ENCODE results near the gene ABI1. TPM values are rescaled to one million over a fixed set of nuclear protein-coding genes. Genes with fewer than 3 reads are reported as not detected.

The ABI1 gene
- total and polyA plus RNA-seq, 9 of the 15 experiments (the other 6 are each of a cell fraction or from before 2014, with no cell fraction given): 22.1 to 52.3 (median 39.0) TPM

DNA sequence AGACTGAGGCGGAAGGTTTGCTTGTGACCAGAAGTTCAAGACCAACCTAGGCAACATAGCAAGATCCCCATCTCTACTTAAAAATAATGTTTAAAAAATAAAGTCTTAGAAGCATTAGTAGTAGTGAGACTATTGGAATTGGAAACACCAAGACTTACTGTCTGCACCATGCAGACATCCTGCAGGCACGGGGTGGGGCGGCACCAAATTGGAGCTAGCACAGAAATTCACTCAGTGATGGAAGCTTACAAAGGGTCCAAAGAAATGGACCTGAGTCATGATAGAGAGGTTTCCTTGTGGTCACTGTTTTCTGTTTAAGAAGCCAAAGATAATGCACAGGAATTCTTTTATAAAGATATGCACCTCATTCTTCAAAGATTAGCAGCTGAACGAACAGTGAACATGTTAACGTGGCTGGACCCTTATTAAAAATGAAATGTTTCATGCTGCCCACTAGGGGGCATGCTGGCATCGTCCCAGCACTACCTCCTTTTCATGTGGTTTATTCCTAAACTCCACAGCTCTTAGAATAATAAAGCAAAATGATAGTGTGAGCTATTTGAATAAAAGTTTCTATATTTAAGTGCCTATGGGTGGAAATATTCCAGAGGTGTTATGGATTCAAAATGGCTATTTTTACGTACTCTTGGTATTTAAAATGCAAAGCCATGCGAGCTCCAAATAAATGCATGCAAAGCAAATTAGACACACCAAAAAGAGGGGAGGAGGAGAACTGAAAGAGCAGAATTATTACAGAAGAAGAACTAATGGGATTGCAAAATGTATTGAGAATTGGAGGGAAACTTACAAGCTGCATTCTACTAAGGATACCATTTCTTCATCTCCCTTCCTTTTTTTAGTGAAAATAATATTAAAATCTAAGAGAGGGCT, 134.7 kb downstream of the ABI1 start:
- Histone ChIP-seq H3K4me2 (ENCODE audit: insufficient read depth, low read length) (no peak overlapping the region), H3K4me3 (no peak overlapping the region), H3K36me3 (ENCODE audit: control insufficient read depth, insufficient read depth, low read length) (peaks cover 91% of the 10 kb centered on the region), H2AFZ (ENCODE audit: low read depth, low read length) (no peak overlapping the region), H3K79me2 (ENCODE audit: control insufficient read depth, insufficient read depth, low read length) (no peaks in the 10 kb centered on the region), H4K20me1 (replicated peaks; ENCODE audit: control insufficient read depth, insufficient read depth, low read length) (no peaks in the 10 kb centered on the region), H3K27me3 (ENCODE audit: control insufficient read depth in 2 of 2, insufficient read depth in 2 of 2, low read length in 2 of 2) (no peaks in the 10 kb centered on the region; a peak in 1 of 5 replicates), H3K4me1 (replicated peaks in 1 of 2; ENCODE audit: control insufficient read depth in 2 of 2, insufficient read depth in 2 of 2, low read length in 2 of 2) (no peaks in the 10 kb centered on the region), H3K9ac (ENCODE audit: insufficient read depth in 1 of 2, low read depth in 2 of 2, low read length in 2 of 2) (no peak overlapping the region), H3K9me1 (ENCODE audit: control insufficient read depth, insufficient read depth, low read length) (no peaks in the 10 kb centered on the region), H3K27ac (ENCODE audit: extremely low read depth, low read depth, low read length) (no peak overlapping the region), H3K9me3 (replicated peaks; ENCODE audit: control insufficient read depth, insufficient read depth, low read depth, low read length) (no peaks in the 10 kb centered on the region)
- intact Hi-C loops (cut with micrococcal nuclease): loop anchor here (2.0 to 10.0 kb wide), 4 partner anchors 109 to 629 kb away; no protein-coding TSS in a partner anchor
- FAIRE-seq (peak; percentile 87), ATAC-seq (peak; percentile 81), DNase-seq (ENCODE audit: extremely low read depth in 1 of 4, low spot score in 3 of 4) (peak; percentile 51 to 62 (median 58))
- 57% methylated on average over 8 of the region's 8 CpGs for WGBS (ENCODE audit: insufficient coverage, low coverage, missing lambda C conversion rate)
- in situ Hi-C loops (cut with MboI): loop anchor here (5.0 kb wide), 1 partner anchor 146 kb away; no protein-coding TSS in a partner anchor
- ChIA-PET CTCF (ENCODE audit: low intra/inter-chr PET ratio) (interaction anchor here (0.9 to 3.2 kb wide), 2 partner anchors 156 to 634 kb away, joined by 3 to 52 read pairs; no protein-coding TSS in a partner anchor), POLR2A (interaction anchor here (0.7 to 1.3 kb wide), 4 partner anchors 9 to 20 kb away, joined by 3 to 7 read pairs (median 4); no protein-coding TSS in a partner anchor)
- no TSS peak for BruUV-seq (replicated peaks)
- TF ChIP-seq RBFOX2 (IDR thresholded peaks at IDR 0.05; ENCODE audit: low read depth, low read length) (no peak), NFIC (IDR thresholded peaks at IDR 0.05) (peak; percentile 33), ZNF217 (CRISPR knock-in tag; IDR thresholded peaks at IDR 0.05) (no peak), ZNF282 (CRISPR knock-in tag; IDR thresholded peaks at IDR 0.05) (no peak), ZNF785 (CRISPR knock-in tag; IDR thresholded peaks at IDR 0.05) (no peak), RAD21 (CRISPR knock-in tag; conservative IDR thresholded peaks at IDR 0.05 in 1 of 2, IDR thresholded peaks at IDR 0.05 in 1 of 2) (peak; percentile 80 to 82), ZNF408 (CRISPR knock-in tag; IDR thresholded peaks at IDR 0.05; ENCODE audit: low read depth) (no peak), KDM5B (IDR thresholded peaks at IDR 0.05; ENCODE audit: insufficient replicate concordance, low read depth, low read length) (no peak), ARHGAP35 (IDR thresholded peaks at IDR 0.05; ENCODE audit: partially characterized antibody) (no peak)
- TF ChIP-seq, protein P1, sequence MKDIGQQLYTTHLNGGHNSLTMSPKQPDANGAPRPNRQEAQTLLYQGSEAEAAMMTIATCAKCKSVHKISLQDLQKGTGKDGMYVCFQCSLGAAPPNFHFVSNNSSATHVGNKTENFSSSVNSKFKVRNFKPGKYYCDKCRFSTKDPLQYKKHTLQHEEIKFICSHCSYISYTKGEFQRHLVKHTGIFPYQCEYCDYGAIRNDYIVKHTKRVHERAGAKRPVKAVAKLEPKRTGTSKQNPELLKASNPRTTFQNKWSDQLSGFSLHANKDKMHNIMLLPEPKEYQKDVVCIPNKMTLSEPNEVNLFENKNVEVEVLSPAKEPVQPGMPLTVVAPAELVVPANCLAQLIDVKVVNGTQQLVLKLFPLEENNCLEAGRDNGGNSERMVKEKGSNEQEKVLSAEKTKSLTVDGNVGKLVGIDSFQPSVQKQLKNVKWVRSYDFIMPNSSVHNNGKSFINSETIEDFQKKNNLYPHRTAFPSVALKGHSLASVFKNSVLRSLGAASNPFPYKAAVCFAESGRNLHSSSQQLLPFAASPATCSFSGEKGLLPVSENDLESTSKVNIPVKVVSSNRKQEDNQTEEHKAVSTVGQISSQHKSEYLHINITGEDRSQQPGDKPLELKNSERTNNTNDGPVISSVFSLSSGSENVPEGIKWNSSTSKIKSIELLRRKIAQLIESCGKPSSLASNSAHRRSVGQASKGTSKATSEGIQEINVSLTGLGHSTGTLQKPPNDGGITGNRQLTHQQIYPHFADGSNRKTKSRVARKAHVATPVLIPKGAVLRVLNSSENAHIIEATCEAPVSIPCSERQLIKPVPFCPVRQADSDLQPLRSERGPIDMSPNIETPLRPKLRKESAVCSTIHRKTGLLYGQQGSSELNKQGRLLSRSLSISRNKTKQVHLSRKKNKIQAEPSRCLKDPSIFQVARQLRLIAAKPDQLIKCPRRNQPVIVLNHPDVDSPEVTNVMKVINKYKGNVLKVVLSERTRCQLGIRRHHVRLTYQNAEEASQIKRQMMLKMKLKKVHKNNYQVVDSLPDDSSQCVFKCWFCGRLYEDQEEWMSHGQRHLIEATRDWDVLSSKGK (CRISPR knock-in tag; IDR thresholded peaks at IDR 0.05): no peak
- TF ChIP-seq, protein P2, sequence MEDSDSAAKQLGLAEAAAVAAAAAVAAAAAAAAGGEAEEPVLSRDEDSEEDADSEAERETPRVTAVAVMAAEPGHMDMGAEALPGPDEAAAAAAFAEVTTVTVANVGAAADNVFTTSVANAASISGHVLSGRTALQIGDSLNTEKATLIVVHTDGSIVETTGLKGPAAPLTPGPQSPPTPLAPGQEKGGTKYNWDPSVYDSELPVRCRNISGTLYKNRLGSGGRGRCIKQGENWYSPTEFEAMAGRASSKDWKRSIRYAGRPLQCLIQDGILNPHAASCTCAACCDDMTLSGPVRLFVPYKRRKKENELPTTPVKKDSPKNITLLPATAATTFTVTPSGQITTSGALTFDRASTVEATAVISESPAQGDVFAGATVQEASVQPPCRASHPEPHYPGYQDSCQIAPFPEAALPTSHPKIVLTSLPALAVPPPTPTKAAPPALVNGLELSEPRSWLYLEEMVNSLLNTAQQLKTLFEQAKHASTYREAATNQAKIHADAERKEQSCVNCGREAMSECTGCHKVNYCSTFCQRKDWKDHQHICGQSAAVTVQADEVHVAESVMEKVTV (CRISPR knock-in tag; IDR thresholded peaks at IDR 0.05): peak; percentile 78
- TF ChIP-seq, protein P3, sequence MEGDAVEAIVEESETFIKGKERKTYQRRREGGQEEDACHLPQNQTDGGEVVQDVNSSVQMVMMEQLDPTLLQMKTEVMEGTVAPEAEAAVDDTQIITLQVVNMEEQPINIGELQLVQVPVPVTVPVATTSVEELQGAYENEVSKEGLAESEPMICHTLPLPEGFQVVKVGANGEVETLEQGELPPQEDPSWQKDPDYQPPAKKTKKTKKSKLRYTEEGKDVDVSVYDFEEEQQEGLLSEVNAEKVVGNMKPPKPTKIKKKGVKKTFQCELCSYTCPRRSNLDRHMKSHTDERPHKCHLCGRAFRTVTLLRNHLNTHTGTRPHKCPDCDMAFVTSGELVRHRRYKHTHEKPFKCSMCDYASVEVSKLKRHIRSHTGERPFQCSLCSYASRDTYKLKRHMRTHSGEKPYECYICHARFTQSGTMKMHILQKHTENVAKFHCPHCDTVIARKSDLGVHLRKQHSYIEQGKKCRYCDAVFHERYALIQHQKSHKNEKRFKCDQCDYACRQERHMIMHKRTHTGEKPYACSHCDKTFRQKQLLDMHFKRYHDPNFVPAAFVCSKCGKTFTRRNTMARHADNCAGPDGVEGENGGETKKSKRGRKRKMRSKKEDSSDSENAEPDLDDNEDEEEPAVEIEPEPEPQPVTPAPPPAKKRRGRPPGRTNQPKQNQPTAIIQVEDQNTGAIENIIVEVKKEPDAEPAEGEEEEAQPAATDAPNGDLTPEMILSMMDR (IDR thresholded peaks at IDR 0.05 in 2 of 3, conservative IDR thresholded peaks at IDR 0.05 in 1 of 3; ENCODE audit: insufficient read depth in 2 of 3, low read depth in 1 of 3, low read length in 3 of 3): peak; percentile 73 to 88 (median 81)
